K562 treated with DMSO at 1 percent for 4 hours (cell line): ENCODE results near the gene UBALD2. TPM values are rescaled to one million over a fixed set of nuclear protein-coding genes. Genes with fewer than 3 reads are reported as not detected.

ENCODE experiments used
- total RNA-seq: library from RNA; unstranded; fragments of 300-600 nt; gene quantifications from 2 replicates; pipeline ENCODE4 v1.2.3, GENCODE V29; 2022; ENCODE audit not compliant: insufficient read depth

The UBALD2 gene
- total RNA-seq: 169 and 172 TPM in 2 replicates

DNA sequence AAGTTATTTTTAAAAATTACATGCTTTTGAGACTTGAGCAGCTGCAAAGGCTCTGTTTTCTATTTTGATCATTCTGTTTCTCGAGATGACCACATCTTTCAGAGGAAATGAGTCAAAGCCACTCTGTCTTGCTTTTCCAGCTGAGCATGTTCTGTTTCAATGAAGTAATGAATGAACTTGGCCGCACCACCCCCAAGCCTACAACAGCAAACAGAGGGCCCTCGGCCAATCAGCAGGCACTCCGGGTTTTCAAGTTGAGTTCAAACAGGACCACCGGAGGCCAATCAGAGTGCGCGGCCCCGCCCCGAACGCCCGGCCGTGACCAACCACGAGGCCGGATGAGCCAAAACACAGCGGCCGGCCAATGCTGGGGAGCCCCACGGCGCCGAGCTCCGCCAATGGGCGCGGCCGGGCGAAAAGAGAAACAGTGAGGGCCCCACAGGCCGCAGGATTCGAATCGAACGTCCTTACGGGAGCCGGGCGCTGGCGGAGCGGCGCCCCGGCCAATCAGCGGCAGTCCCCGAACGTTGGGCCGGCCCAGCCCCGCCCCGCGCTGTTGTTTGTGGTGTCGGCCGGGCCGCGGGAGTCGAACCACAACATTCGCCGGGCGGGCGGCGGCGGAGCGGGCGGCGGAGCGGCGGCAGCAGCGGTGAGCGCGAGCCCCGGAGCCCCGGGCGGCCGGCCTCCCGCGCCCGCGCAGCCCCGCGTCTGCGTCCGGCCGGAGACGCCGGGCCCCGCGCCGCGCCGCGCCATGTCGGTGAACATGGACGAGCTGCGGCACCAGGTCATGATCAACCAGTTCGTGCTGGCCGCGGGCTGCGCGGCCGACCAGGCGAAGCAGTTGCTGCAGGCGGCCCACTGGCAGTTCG, at the start of gene UBALD2:
Gene UBALD2, plus strand, starts transcription at position 594 of the 869 bp plus-strand sequence. Its CDS starts 158 bp downstream, at position 752.

GRCh38 chr17:76240461-76241203, 24.5 kb upstream of the UBALD2 start, which contains the start of gene RNF157:
Gene RNF157, minus strand, starts transcription at chr17:76240493. Its CDS starts 253 bp downstream, at chr17:76240240.

GRCh38 chr17:76307966-76308338, 42.8 kb downstream of the UBALD2 start, which contains the start of gene QRICH2:
Gene QRICH2, minus strand, starts transcription at chr17:76308276. Its CDS starts 278 bp downstream, at chr17:76307998.

Other genes starting within 250 kb of the UBALD2 start
- gene EVPL, start 238.0 kb upstream of the UBALD2 start, total RNA-seq: not detected in 2 replicates
- 87.4 and 92.9 TPM in 2 replicates for gene SRP68, start 192.8 kb upstream of the UBALD2 start, total RNA-seq
- gene GALR2, start 190.6 kb upstream of the UBALD2 start, total RNA-seq: not detected in 2 replicates
- gene ZACN, start 186.2 kb upstream of the UBALD2 start, total RNA-seq: 2.0 and 4.2 TPM in 2 replicates
- gene EXOC7, start 161.6 kb upstream of the UBALD2 start, total RNA-seq: 24.7 and 24.9 TPM in 2 replicates
- gene FOXJ1, start 124.1 kb upstream of the UBALD2 start, total RNA-seq: 0.82 TPM in 1 of 2 replicates, not detected in the other
- 30.3 and 31.6 TPM in 2 replicates for gene RNF157, start 24.9 kb upstream of the UBALD2 start, total RNA-seq
- 7.0 and 7.9 TPM in 2 replicates for gene QRICH2, start 42.9 kb downstream of the UBALD2 start, total RNA-seq
- gene PRPSAP1, start 88.6 kb downstream of the UBALD2 start, total RNA-seq: 24.6 and 36.0 TPM in 2 replicates
- gene SPHK1, start 119.3 kb downstream of the UBALD2 start, total RNA-seq: 25.4 and 29.2 TPM in 2 replicates
- gene UBE2O, start 187.8 kb downstream of the UBALD2 start, total RNA-seq: 33.7 and 36.1 TPM in 2 replicates
- not detected in 2 replicates for gene AANAT, start 202.3 kb downstream of the UBALD2 start, total RNA-seq
- gene RHBDF2, start 236.1 kb downstream of the UBALD2 start, total RNA-seq: 0.62 and 0.84 TPM in 2 replicates